Adrenal gland (tissue), 12 donors: ENCODE data around the gene ROR2. TPM values are rescaled to one million over a fixed set of nuclear protein-coding genes. Genes with fewer than 3 reads are reported as not detected.

ENCODE experiments used
- DNase-seq, 7 donors: peaks; one replicate each; pipeline ENCODE4 v3.0.0-alpha.2; 2019 to 2020
- H3K27ac ChIP-seq, 5 donors: fragments of 200-600 bp; sonication (generic) in 4 of 5; 1 replicate in 3 of 5; 2 replicates in 2 of 5; pipeline versions ENCODE4 v1.5.1 to v1.8.0; 2016 to 2020; ENCODE audit warnings: mild to moderate bottlenecking in 1 of 5
- H3K27me3 ChIP-seq: fragments of 200-600 bp; 2 replicates; pipeline ENCODE4 v1.8.0; 2021
- H3K36me3 ChIP-seq, 2 donors: fragments of 200-600 bp; replicated peaks in 1 of 2; 1 replicate in 1 of 2; 2 replicates in 1 of 2; pipeline versions ENCODE4 v1.5.1 to v1.8.0; 2018 to 2022
- H3K4me1 ChIP-seq, 2 donors: fragments of 200-600 bp; replicated peaks in 1 of 2; 1 replicate in 1 of 2; 2 replicates in 1 of 2; pipeline versions ENCODE4 v1.5.1 to v1.8.0; 2018 to 2021
- H3K4me3 ChIP-seq, 4 donors: fragments of 200-600 bp; sonication (generic) in 3 of 4; one replicate each; pipeline ENCODE4 v1.5.1; 2016 to 2018
- H3K9me3 ChIP-seq, 3 donors: fragments of 200-600 bp; sonication (generic) in 1 of 3; replicated peaks in 1 of 3; 1 replicate in 2 of 3; 2 replicates in 1 of 3; pipeline versions ENCODE4 v1.5.1 to v1.8.0; 2016 to 2021
- POLR2A ChIP-seq, 2 donors: fragments of 450-650 bp; IDR thresholded peaks; one replicate each; pipeline ENCODE4 v1.6.1; 2017; ENCODE audit warnings: antibody characterized with exemption in 2 of 2, mild to moderate bottlenecking in 2 of 2, moderate library complexity in 1 of 2
- WGBS, 4 donors: extraction: QIAGEN DNeasy Blood & Tissue Kit in 2 of 4; methylation state at CpG; one replicate each; pipeline versions ENCODE4 v1.1.5 to v1.1.7; 2013 to 2017; 5-methylcytosine and 5-hydroxymethylcytosine counted together
- intact Hi-C, 2 donors: fragments of 100-400 bp; cut with DNase I; formaldehyde crosslinking; loops; one replicate each; pipeline versions ENCODE4 v1.14.1 to v1.15.0; 2022 to 2023
- polyA plus RNA-seq, 3 donors: library from polyadenylated mRNA; stranded (reverse); fragments of 200-250 nt in 2 of 3; fragments of 350-450 nt in 1 of 3; fragmentation: Illumina TruSeq in 1 of 3; extraction: RNeasy Lipid Tissue Mini Kit (QIAGEN cat#74804) in 1 of 3; gene quantifications; one replicate each; pipeline ENCODE4 v1.2.3, GENCODE V29; 2013 to 2014
- total RNA-seq, 9 donors: library from RNA; depleted of rRNA in 4 of 9; stranded (reverse); fragments of >200 nt in 4 of 9; fragments of 120-200 nt in 1 of 9; fragmentation: NEBNext Ultra II Directional in 1 of 9; extraction: Animal tissue kit (Norgen Biotek cat#: 25700) in 1 of 9; gene quantifications; one replicate each; pipeline versions ENCODE4 v1.1.0 to v1.2.4, GENCODE V29; 2013 to 2023
- TF ChIP-seq, protein P1 (sequence below), 6 experiments: fragments of 450-650 bp in 4 of 6; fragments of 200-600 bp in 2 of 6; sonication (generic) in 1 of 6; IDR thresholded peaks; 1 replicate in 5 of 6; 2 replicates in 1 of 6; pipeline versions ENCODE4 v1.5.1 to v1.8.0; 2016 to 2021; ENCODE audit warnings: antibody characterized with exemption in 6 of 6, mild to moderate bottlenecking in 2 of 6, moderate library complexity in 1 of 6
- donor health status: healthy with polysubstance abuse.
- donor health status: Bipolar disorder and iron deficiency.
- donor health status: DM: yes; HTN: yes; CAD: no.
- donor health status: DM: no; HTN: no; CAD: no.
- donor health status: DM: no; HTN: no; CAD: no.
- donor health status: DM: yes; HTN: yes; CAD: no.

Gene ROR2
- total and polyA plus RNA-seq, 12 donors, result 3.9 to 23.9 (median 11.4) TPM

DNA sequence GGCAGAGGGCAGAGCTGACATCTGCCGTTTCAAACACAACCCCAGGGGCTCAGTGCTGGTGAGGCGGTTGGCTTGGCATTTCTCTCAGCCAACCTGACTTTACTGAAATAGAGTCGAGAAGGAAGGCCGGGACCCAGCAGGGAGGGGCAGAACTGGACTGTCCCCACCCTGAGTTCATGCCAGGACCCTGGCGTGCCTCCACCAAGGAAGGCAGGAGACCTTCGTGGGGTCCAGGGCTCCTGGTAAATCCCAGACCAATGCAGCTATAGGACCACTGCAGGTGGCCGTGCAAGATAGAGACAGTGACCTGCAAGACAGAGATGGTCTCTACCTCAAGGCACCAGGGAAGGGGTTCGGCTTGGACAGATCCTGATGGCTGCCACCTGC lies 132.9 kb downstream of the ROR2 start:
- Histone ChIP-seq H3K27ac (peak overlapping the region in 4 of 5 donors; percentile 21 to 89 (median 83)), H3K9me3 (no peaks in the 10 kb centered on the region), H3K27me3 (no peaks in the 10 kb centered on the region), H3K4me3 (peak overlapping the region in 1 of 4 donors; percentile 43), H3K36me3 (no peaks in the 10 kb centered on the region), H3K4me1 (peaks cover 24 to 31% of the 10 kb centered on the region in 2 donors)
- 68 to 81% (median 72%) methylated on average over 5 to 8 of the region's 8 CpGs for WGBS, 4 donors
- no peak for DNase-seq
- intact Hi-C loops, result no loop called here
- TF ChIP-seq POLR2A (IDR thresholded peaks at IDR 0.05), result no peak
- TF ChIP-seq, protein P1, sequence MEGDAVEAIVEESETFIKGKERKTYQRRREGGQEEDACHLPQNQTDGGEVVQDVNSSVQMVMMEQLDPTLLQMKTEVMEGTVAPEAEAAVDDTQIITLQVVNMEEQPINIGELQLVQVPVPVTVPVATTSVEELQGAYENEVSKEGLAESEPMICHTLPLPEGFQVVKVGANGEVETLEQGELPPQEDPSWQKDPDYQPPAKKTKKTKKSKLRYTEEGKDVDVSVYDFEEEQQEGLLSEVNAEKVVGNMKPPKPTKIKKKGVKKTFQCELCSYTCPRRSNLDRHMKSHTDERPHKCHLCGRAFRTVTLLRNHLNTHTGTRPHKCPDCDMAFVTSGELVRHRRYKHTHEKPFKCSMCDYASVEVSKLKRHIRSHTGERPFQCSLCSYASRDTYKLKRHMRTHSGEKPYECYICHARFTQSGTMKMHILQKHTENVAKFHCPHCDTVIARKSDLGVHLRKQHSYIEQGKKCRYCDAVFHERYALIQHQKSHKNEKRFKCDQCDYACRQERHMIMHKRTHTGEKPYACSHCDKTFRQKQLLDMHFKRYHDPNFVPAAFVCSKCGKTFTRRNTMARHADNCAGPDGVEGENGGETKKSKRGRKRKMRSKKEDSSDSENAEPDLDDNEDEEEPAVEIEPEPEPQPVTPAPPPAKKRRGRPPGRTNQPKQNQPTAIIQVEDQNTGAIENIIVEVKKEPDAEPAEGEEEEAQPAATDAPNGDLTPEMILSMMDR (IDR thresholded peaks at IDR 0.05), result no peak

DNA sequence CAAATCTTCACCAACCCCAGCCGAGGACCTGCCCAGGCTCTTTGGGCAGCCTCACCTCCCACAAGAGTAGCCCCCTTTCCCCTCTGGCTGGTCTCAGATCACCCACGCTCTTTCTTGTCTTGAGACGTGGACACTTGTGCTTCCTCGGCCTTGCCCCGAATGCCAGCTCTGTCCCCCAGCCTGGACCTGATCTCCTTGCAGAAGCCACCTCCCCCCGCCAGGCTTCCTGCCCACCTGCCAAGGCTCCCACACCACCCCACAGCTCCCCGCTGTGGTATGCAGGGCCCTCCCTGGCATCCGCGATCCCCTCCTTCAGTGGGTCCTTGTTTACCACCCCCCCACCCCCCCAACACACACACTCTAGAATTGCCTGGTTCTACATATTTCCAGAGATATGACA lies 133.7 kb downstream of the ROR2 start:
- H3K36me3 ChIP-seq, result no peaks in the 10 kb centered on the region
- H3K9me3 ChIP-seq, result no peaks in the 10 kb centered on the region
- H3K27ac ChIP-seq, result peak overlapping the region in 2 of 5 donors; percentile 86 to 89
- 95 to 99% (median 98%) methylated on average over 8 to 9 of the region's 9 CpGs for WGBS, 4 donors
- intact Hi-C loops, result no loop called here
- peaks cover 24 to 31% of the 10 kb centered on the region in 2 donors for H3K4me1 ChIP-seq
- no peak overlapping the region for H3K4me3 ChIP-seq
- no peaks in the 10 kb centered on the region for H3K27me3 ChIP-seq
- DNase-seq, result peak in 1 of 7 donors; percentile 14
- TF ChIP-seq POLR2A (IDR thresholded peaks at IDR 0.05), result no peak
- TF ChIP-seq, protein P1 (IDR thresholded peaks at IDR 0.05), result no peak

DNA sequence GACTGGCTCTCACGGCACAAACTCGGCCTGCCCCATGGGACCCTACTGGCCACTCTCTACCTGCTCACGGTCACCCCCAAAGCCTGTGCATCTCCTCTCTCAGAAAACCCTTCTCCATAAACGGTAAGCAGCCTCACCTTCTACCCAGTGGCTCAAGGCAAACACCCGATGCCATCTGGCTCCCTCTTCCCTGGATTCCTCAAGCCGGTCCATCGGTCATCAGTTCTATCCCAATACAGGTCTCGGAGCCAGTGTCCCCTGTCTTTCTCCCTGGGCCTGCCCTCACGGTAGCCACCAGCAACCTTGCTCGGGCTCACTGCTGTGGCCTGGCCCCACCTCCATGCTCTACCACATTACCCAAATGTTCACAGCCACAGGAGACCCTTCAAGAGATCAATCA lies 134.1 kb downstream of the ROR2 start:
- peak in 1 of 7 donors; percentile 12 for DNase-seq
- Histone ChIP-seq H3K27ac (peak overlapping the region in 2 of 5 donors; percentile 86 to 89), H3K36me3 (no peaks in the 10 kb centered on the region), H3K27me3 (no peaks in the 10 kb centered on the region), H3K9me3 (no peaks in the 10 kb centered on the region), H3K4me1 (peaks cover 24 to 31% of the 10 kb centered on the region in 2 donors), H3K4me3 (no peak overlapping the region)
- intact Hi-C loops, result no loop called here
- TF ChIP-seq, protein P1 (IDR thresholded peaks at IDR 0.05), result no peak
- TF ChIP-seq POLR2A (IDR thresholded peaks at IDR 0.05), result no peak
- WGBS, 4 donors, result 90 to 99% (median 97%) methylated on average over 9 to 10 of the region's 10 CpGs

DNA sequence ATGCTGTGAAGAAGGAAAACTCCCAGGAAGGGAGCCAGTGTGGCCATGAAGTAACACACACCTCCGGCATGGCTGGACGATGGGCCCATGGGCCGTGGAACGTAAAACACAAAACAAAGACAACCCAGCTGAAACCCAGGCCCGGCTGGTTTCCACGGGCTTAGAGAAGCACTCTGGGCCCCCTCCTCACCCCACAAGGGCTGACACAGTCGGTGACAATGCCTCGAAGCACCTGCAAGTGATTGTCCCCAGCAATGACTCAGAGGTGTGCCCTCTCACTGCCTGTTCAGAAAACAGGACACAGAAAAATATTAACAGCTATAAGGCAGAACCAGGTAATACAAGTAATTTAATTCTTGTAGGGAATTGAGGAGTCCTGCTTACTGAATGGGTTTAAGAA lies 135.3 kb downstream of the ROR2 start:
- no peaks in the 10 kb centered on the region for H3K9me3 ChIP-seq
- no peaks in the 10 kb centered on the region for H3K27me3 ChIP-seq
- peak in 5 of 7 donors; percentile 35 to 65 (median 57) for DNase-seq
- peak overlapping the region in 2 of 5 donors; percentile 59 to 64 for H3K27ac ChIP-seq
- intact Hi-C loops, result no loop called here
- H3K36me3 ChIP-seq, result no peaks in the 10 kb centered on the region
- TF ChIP-seq, protein P1 (IDR thresholded peaks at IDR 0.05), result no peak
- TF ChIP-seq POLR2A (IDR thresholded peaks at IDR 0.05), result no peak
- H3K4me3 ChIP-seq, result no peak overlapping the region
- H3K4me1 ChIP-seq, result peaks cover 24 to 31% of the 10 kb centered on the region in 2 donors
- 50 to 68% (median 55%) methylated on average over 8 of the region's 8 CpGs for WGBS, 4 donors
